ENCODE measurements around the gene KRT35.

GRCh38 chr17:41516147-41516829, 35.3 kb upstream of the KRT35 start:
- no peak for TF ChIP-seq CTCF (IDR thresholded peaks at IDR 0.05)
- no peak for TF ChIP-seq POLR2A (IDR thresholded peaks at IDR 0.05)
